H1 (cell line): ENCODE data around the gene MORC3. TPM values are rescaled to one million over a fixed set of nuclear protein-coding genes. Genes with fewer than 3 reads are reported as not detected.
A peak's percentile ranks its signal among the peaks of the same experiment; 100 is the strongest.

Source experiments
- CTCF ChIA-PET: fragments of 300-600 bp; sonication (Branson Sonifier 250); formaldehyde crosslinking; loops from one replicate; lab custom pipeline; 2021; ENCODE audit not compliant: partially characterized antibody; lab: Charles Lee
- POLR2A ChIA-PET: fragments of 300-600 bp; sonication (Branson Sonifier 250); formaldehyde crosslinking; loops from one replicate; lab custom pipeline; 2021; ENCODE audit warnings: inconsistent platforms; ENCODE audit not compliant: partially characterized antibody; lab: Charles Lee
- DNase-seq, 2 experiments: peaks; one replicate each; pipeline versions ENCODE4 v3.0.0 to v3.0.0-alpha.2; 2010 to 2022; ENCODE audit warnings: low spot score in 2 of 2, low read depth in 1 of 2, mixed read lengths in 1 of 2
- FAIRE-seq: peaks from 2 replicates; lab custom pipeline; 2011; peaks lifted over from hg19 to GRCh38; lab: Jason Lieb, UNC
- H2AFZ ChIP-seq: 2 replicates; pipeline ENCODE4 v1.8.1; 2012; ENCODE audit warnings: low read length, inconsistent platforms
- H2AK5ac ChIP-seq: 2 replicates; pipeline ENCODE4 v1.6.1; 2013; ENCODE audit warnings: low read depth, low read length
- H2BK120ac ChIP-seq: replicated peaks from 2 replicates; pipeline ENCODE3; 2013; ENCODE audit warnings: low read depth, low read length, inconsistent platforms
- H2BK12ac ChIP-seq: 2 replicates; pipeline ENCODE4 v1.6.1; 2013; ENCODE audit warnings: low read depth, low read length
- H2BK15ac ChIP-seq: 2 replicates; pipeline ENCODE4 v1.6.1; 2013; ENCODE audit warnings: low read length
- H2BK20ac ChIP-seq: 2 replicates; pipeline ENCODE4 v1.6.1; 2013; ENCODE audit warnings: low read length
- H2BK5ac ChIP-seq: 2 replicates; pipeline ENCODE4 v1.6.1; 2013; ENCODE audit warnings: low read depth, low read length
- H3K14ac ChIP-seq: 2 replicates; pipeline ENCODE4 v1.6.1; 2013; ENCODE audit warnings: inconsistent platforms; ENCODE audit not compliant: insufficient read length
- H3K18ac ChIP-seq: 2 replicates; pipeline ENCODE4 v1.6.1; 2013; ENCODE audit warnings: low read length; ENCODE audit errors: extremely low read depth
- H3K23ac ChIP-seq: 2 replicates; pipeline ENCODE4 v1.6.1; 2013; ENCODE audit warnings: inconsistent platforms; ENCODE audit not compliant: insufficient read length
- H3K23me2 ChIP-seq: 2 replicates; pipeline ENCODE4 v1.6.1; 2013; ENCODE audit warnings: low read depth, low read length
- H3K27ac ChIP-seq: 2 replicates; pipeline ENCODE4 v1.6.1; 2011; ENCODE audit warnings: low read depth, low read length, inconsistent platforms
- H3K27me3 ChIP-seq, 4 experiments: replicated peaks in 1 of 4; 1 replicate in 1 of 4; 2 replicates in 3 of 4; pipeline versions ENCODE4 v1.6.1 to v1.8.1; 2011 to 2013; ENCODE audit warnings: low read length in 3 of 4, mild to moderate bottlenecking in 3 of 4, inconsistent platforms in 2 of 4, mixed read lengths in 2 of 4, moderate library complexity in 1 of 4; ENCODE audit not compliant: control insufficient read depth in 3 of 4, insufficient read depth in 3 of 4; ENCODE audit errors: extremely low read depth in 1 of 4
- H3K36me3 ChIP-seq, 4 experiments: 2 replicates each; pipeline versions ENCODE4 v1.6.1 to v1.8.1; 2011 to 2013; ENCODE audit warnings: mild to moderate bottlenecking in 4 of 4, low read length in 3 of 4, moderate library complexity in 2 of 4, control low read depth in 1 of 4, inconsistent platforms in 1 of 4; ENCODE audit not compliant: insufficient read depth in 4 of 4, control insufficient read depth in 2 of 4
- H3K4ac ChIP-seq: replicated peaks from 2 replicates; pipeline ENCODE3; 2013; ENCODE audit warnings: low read length, low read depth, mixed read lengths, inconsistent platforms; ENCODE audit not compliant: insufficient read length
- H3K4me1 ChIP-seq, 4 experiments: replicated peaks in 1 of 4; 1 replicate in 1 of 4; 2 replicates in 3 of 4; pipeline versions ENCODE4 v1.6.1 to v1.8.1; 2011 to 2013; ENCODE audit warnings: low read length in 3 of 4, inconsistent platforms in 2 of 4, mixed read lengths in 1 of 4; ENCODE audit not compliant: insufficient read depth in 4 of 4, control insufficient read depth in 3 of 4
- H3K4me2 ChIP-seq, 2 experiments: 2 replicates each; pipeline versions ENCODE4 v1.6.1 to v1.8.1; 2011 to 2013; ENCODE audit warnings: low read depth in 2 of 2, low read length in 2 of 2, control low read depth in 1 of 2, inconsistent platforms in 1 of 2, mild to moderate bottlenecking in 1 of 2; ENCODE audit not compliant: insufficient read depth in 1 of 2
- H3K4me3 ChIP-seq, 4 experiments: fragments of 200-600, 300-600 bp in 1 of 4; sonication (generic), shearing (Covaris generic), sonication (Bioruptor Twin) in 1 of 4; 2 replicates each; pipeline versions ENCODE4 v1.5.1 to v1.8.1; 2011 to 2016; ENCODE audit warnings: low read length in 4 of 4, low read depth in 3 of 4, control low read depth in 2 of 4, inconsistent platforms in 2 of 4, mild to moderate bottlenecking in 2 of 4, mixed read lengths in 1 of 4, moderate library complexity in 1 of 4; ENCODE audit not compliant: insufficient read depth in 2 of 4; ENCODE audit errors: extremely low read depth in 1 of 4
- H3K56ac ChIP-seq: replicated peaks from 2 replicates; pipeline ENCODE3; 2013; ENCODE audit warnings: low read depth, mild to moderate bottlenecking, mixed read lengths, low read length, inconsistent platforms; ENCODE audit not compliant: insufficient read length
- H3K79me1 ChIP-seq: 2 replicates; pipeline ENCODE4 v1.6.1; 2013; ENCODE audit warnings: low read depth, low read length, control low read depth
- H3K79me2 ChIP-seq, 2 experiments: 2 replicates each; pipeline versions ENCODE4 v1.6.1 to v1.8.1; 2012 to 2013; ENCODE audit warnings: low read length in 2 of 2, mild to moderate bottlenecking in 2 of 2, inconsistent platforms in 1 of 2; ENCODE audit not compliant: insufficient read depth in 2 of 2, control insufficient read depth in 1 of 2
- H3K9ac ChIP-seq, 4 experiments: replicated peaks in 1 of 4; 1 replicate in 1 of 4; 2 replicates in 3 of 4; pipeline versions ENCODE4 v1.6.1 to v1.8.1; 2011 to 2013; ENCODE audit warnings: low read depth in 3 of 4, low read length in 3 of 4, control low read depth in 2 of 4, mild to moderate bottlenecking in 2 of 4, moderate library complexity in 2 of 4, inconsistent platforms in 1 of 4; ENCODE audit errors: extremely low read depth in 1 of 4
- H3K9me3 ChIP-seq, 2 experiments: 2 replicates each; pipeline versions ENCODE4 v1.6.1 to v1.8.1; 2012 to 2013; ENCODE audit warnings: mild to moderate bottlenecking in 2 of 2, moderate library complexity in 2 of 2, control low read depth in 1 of 2, inconsistent platforms in 1 of 2, low read depth in 1 of 2, low read length in 1 of 2, mixed read lengths in 1 of 2; ENCODE audit not compliant: insufficient read depth in 2 of 2
- H4K20me1 ChIP-seq, 2 experiments: replicated peaks in 1 of 2; 2 replicates each; pipeline versions ENCODE3 to v1.8.1; 2011 to 2013; ENCODE audit warnings: inconsistent platforms in 2 of 2, low read length in 2 of 2, mild to moderate bottlenecking in 1 of 2; ENCODE audit not compliant: insufficient read depth in 2 of 2, control insufficient read depth in 1 of 2
- H4K5ac ChIP-seq: 2 replicates; pipeline ENCODE4 v1.6.1; 2013; ENCODE audit warnings: low read length, low read depth, mixed read lengths, inconsistent platforms; ENCODE audit not compliant: insufficient read length
- H4K8ac ChIP-seq: 2 replicates; pipeline ENCODE4 v1.8.0; 2013; ENCODE audit warnings: mild to moderate bottlenecking, moderate library complexity, low read length, inconsistent platforms; ENCODE audit not compliant: insufficient read depth; ENCODE audit errors: extremely low read depth
- H4K91ac ChIP-seq: replicated peaks from 2 replicates; pipeline ENCODE3; 2013; ENCODE audit warnings: low read length, mixed read lengths, inconsistent platforms; ENCODE audit not compliant: insufficient read length
- CBX5 ChIP-seq: fragments of 300-800, 300-1000 bp; sonication (generic); IDR thresholded peaks from 2 replicates; pipeline ENCODE4 v1.7.1; 2016; ENCODE audit warnings: antibody characterized with exemption, low read length, low read depth
- WGBS, 2 experiments: shearing (Covaris generic) in 1 of 2; methylation state at CpG; one replicate each; pipeline versions ENCODE4 v1.1.6 to v1.1.7; 2013 to 2015; ENCODE audit warnings: low lambda C conversion rate in 2 of 2, mixed read lengths in 2 of 2, inconsistent platforms in 1 of 2, low coverage in 1 of 2, missing lambda C conversion rate in 1 of 2; ENCODE audit not compliant: insufficient replicate concordance in 2 of 2, insufficient coverage in 1 of 2, insufficient read length in 1 of 2; ENCODE audit errors: extremely low coverage in 1 of 2, missing lambda C conversion rate in 1 of 2; 5-methylcytosine and 5-hydroxymethylcytosine counted together
- long read RNA-seq, 2 experiments: library from RNA in 1 of 2; library from capped mRNA in 1 of 2; stranded (forward); transcript quantifications; one replicate each; pipeline ENCODE4 v2.0.0, GENCODE V29; 2021; ENCODE audit warnings: inconsistent platforms in 1 of 2
- polyA minus RNA-seq, 3 experiments: library from RNA; depleted of rRNA, polyadenylated mRNA; stranded (reverse); fragments of >200 nt; gene quantifications; 1 replicate in 2 of 3; 2 replicates in 1 of 3; pipeline ENCODE4 v1.2.3, GENCODE V29; 2011
- polyA plus RNA-seq, 7 experiments: library from polyadenylated mRNA; depleted of rRNA in 3 of 7; stranded (reverse) in 5 of 7; unstranded in 2 of 7; fragments of >200 nt in 5 of 7; fragments of 200-250 nt in 2 of 7; gene quantifications; 1 replicate in 5 of 7; 2 replicates in 1 of 7; 4 replicates in 1 of 7; pipeline versions ENCODE4 v1.2.1 to v1.2.3, GENCODE V29; 2011 to 2013; ENCODE audit warnings: missing spikeins in 2 of 7, mixed read lengths in 2 of 7
- total RNA-seq: library from RNA; stranded (reverse); fragmentation: NEBNext Ultra II Directional; extraction: Animal tissue kit (Norgen Biotek cat#: 25700); gene quantifications from 2 replicates; pipeline ENCODE4 v1.2.1, GENCODE V29; 2021

MORC3 gene
- 20.4 and 23.9 TPM in 2 replicates for total RNA-seq
- 3.3 and 5.0 TPM in 2 replicates for polyA plus RNA-seq (2011; rRNA removed)
- 7.3 TPM for polyA plus RNA-seq (2011; cell fraction: cytosol; rRNA removed)
- 3.6 TPM for polyA plus RNA-seq (2011; cell fraction: nucleus; rRNA removed)
- polyA plus RNA-seq (2012, experiment 1 of 2) = 5.4 to 14.2 TPM (median 8.2 TPM) in 4 replicates
- 0.63 TPM for polyA plus RNA-seq (2012, experiment 2 of 2)
- 10.0 TPM for polyA plus RNA-seq (2013, experiment 1 of 2)
- 10.1 TPM for polyA plus RNA-seq (2013, experiment 2 of 2)
- 11.5 and 15.9 TPM in 2 replicates for polyA minus RNA-seq (2011; rRNA and poly(A)+ RNA removed)
- 9.2 TPM for polyA minus RNA-seq (2011; cell fraction: cytosol; rRNA and poly(A)+ RNA removed)
- polyA minus RNA-seq (2011; cell fraction: nucleus; rRNA and poly(A)+ RNA removed) = 22.6 TPM
- long read RNA-seq, experiment 1, partial matches to known transcripts = 8 of 12 reads
- long read RNA-seq, experiment 1, other reads (novel, unspliced or antisense) = 4 of 12 reads
- long read RNA-seq, experiment 2, full-length matches to known transcripts = 3 of 6 reads
- long read RNA-seq, experiment 2, partial matches to known transcripts = 2 of 6 reads
- long read RNA-seq, experiment 2, other reads (novel, unspliced or antisense) = 1 of 6 reads

- Histone ChIP-seq H3K4me2 (peak within 1 kb of the TSS; percentile 65 to 84), H3K23ac (no peak within 1 kb of the TSS), H3K36me3 (peaks cover 0 to 2% (median 0%) of the 10 kb centered on the region in 4 experiments; a peak in 1 of 8 replicates), H3K79me2 (peaks cover 36 to 43% of the 10 kb centered on the region in 2 experiments), H3K4me1 (peaks cover 0 to 7% (median 2%) of the 10 kb centered on the region in 4 experiments; a peak in 4 of 7 replicates), H2BK5ac (peak within 1 kb of the TSS; percentile 75; the same call in 1 of the 2 replicates), H3K9me3 (no peaks in the 10 kb centered on the region), H3K9ac (peak within 1 kb of the TSS; percentile 72 to 90 (median 80)), H2AK5ac (no peak within 1 kb of the TSS), H3K4me3 (peak within 1 kb of the TSS; percentile 77 to 97 (median 83)), H4K20me1 (peaks cover 0 to 4% of the 10 kb centered on the region in 2 experiments), H3K14ac (no peak within 1 kb of the TSS), H2BK15ac (no peak within 1 kb of the TSS), H2AFZ (no peak within 1 kb of the TSS), H2BK120ac (no peak within 1 kb of the TSS), H4K8ac (peak within 1 kb of the TSS; percentile 93), H2BK12ac (no peak within 1 kb of the TSS), H3K27ac (peak within 1 kb of the TSS; percentile 29; the same call in 1 of the 2 replicates), H4K5ac (peak within 1 kb of the TSS; percentile 24), H3K56ac (peak within 1 kb of the TSS; percentile 30), H3K27me3 (no peaks in the 10 kb centered on the region), H3K18ac (peak within 1 kb of the TSS; percentile 83), H4K91ac (peak within 1 kb of the TSS; percentile 15), H3K4ac (peak within 1 kb of the TSS; percentile 46), H2BK20ac (no peak within 1 kb of the TSS), H3K79me1 (no peaks in the 10 kb centered on the region), H3K23me2 (peaks cover 4% of the 10 kb centered on the region)
- 1% methylated on average over 34 of the region's 59 CpGs; no CpG with 5 or more reads in 1 of the 2 experiments for WGBS, 2 experiments
- ChIA-PET CTCF (interaction anchor here (0.8 to 5.9 kb wide), 8 partner anchors 12 to 196 kb away, joined by 3 to 33 read pairs (median 3); no protein-coding TSS in a partner anchor), POLR2A (interaction anchor here (0.6 to 2.3 kb wide), 28 partner anchors 8 to 259 kb away, joined by 3 to 20 read pairs (median 4); no protein-coding TSS in a partner anchor)
- peak; percentile 81 for FAIRE-seq
- DNase-seq = peak; percentile 97 to 99
- TF ChIP-seq CBX5 = no peak
These were observed at the start of gene MORC3 for GRCh38 chr21:36319767-36320420. MORC3 (plus strand) TSS chr21:36320197; CDS start chr21:36320265, 68 bp downstream.
